Testis (tissue), 3 donors: ENCODE results near the gene ACER1. TPM values are rescaled to one million over a fixed set of nuclear protein-coding genes. Genes with fewer than 3 reads are reported as not detected.
A peak's percentile ranks its signal among the peaks of the same experiment; 100 is the strongest.

Source experiments
- DNase-seq: peaks from one replicate; pipeline ENCODE4 v3.0.0-alpha.2; 2019
- H3K27ac ChIP-seq, 2 donors: fragments of 200-600 bp; sonication (generic); one replicate each; pipeline ENCODE4 v1.5.1; 2019
- H3K27me3 ChIP-seq: fragments of 200-600 bp; sonication (generic); one replicate; pipeline ENCODE4 v1.5.1; 2019
- H3K36me3 ChIP-seq: fragments of 200-600 bp; sonication (generic); one replicate; pipeline ENCODE4 v1.5.1; 2017; ENCODE audit warnings: low read depth; ENCODE audit errors: missing control alignments
- H3K4me1 ChIP-seq: fragments of 200-600 bp; sonication (generic); one replicate; pipeline ENCODE4 v1.5.1; 2019
- H3K4me3 ChIP-seq, 2 donors: fragments of 200-600 bp; sonication (generic); one replicate each; pipeline ENCODE4 v1.5.1; 2017 to 2019
- H3K9me3 ChIP-seq: fragments of 200-600 bp; sonication (generic); one replicate; pipeline ENCODE4 v1.5.1; 2017
- POLR2A ChIP-seq: fragments of 450-650 bp; IDR thresholded peaks from one replicate; pipeline ENCODE4 v1.6.1; 2017; ENCODE audit warnings: antibody characterized with exemption, mild to moderate bottlenecking, moderate library complexity
- WGBS, 2 donors: methylation state at CpG; one replicate each; pipeline ENCODE4 v1.1.5; 2018; 5-methylcytosine and 5-hydroxymethylcytosine counted together
- intact Hi-C: fragments of 100-400 bp; cut with DNase I; formaldehyde crosslinking; loops from one replicate; pipeline ENCODE4 v1.15.1; 2023; ENCODE audit warnings: low total_unique reads
- polyA plus RNA-seq: library from polyadenylated mRNA; stranded (reverse); fragments of 350-450 nt; fragmentation: Illumina TruSeq; extraction: RNeasy Lipid Tissue Mini Kit (QIAGEN cat#74804); gene quantifications from one replicate; pipeline ENCODE4 v1.2.3, GENCODE V29; 2014; ENCODE audit warnings: low read depth, low replicate concordance; ENCODE audit not compliant: insufficient read depth
- total RNA-seq, 2 donors: library from RNA; depleted of rRNA; stranded (reverse); fragments of >200 nt; gene quantifications; one replicate each; pipeline ENCODE4 v1.2.3, GENCODE V29; 2016
- TF ChIP-seq, protein P1 (sequence below), 3 experiments: fragments of 450-650 bp in 2 of 3; fragments of 200-600 bp in 1 of 3; sonication (generic) in 1 of 3; IDR thresholded peaks; one replicate each; pipeline ENCODE4 v1.5.1; 2016 to 2019; ENCODE audit warnings: antibody characterized with exemption in 3 of 3, mild to moderate bottlenecking in 2 of 3, moderate library complexity in 1 of 3

ACER1 gene
- total and polyA plus RNA-seq, 3 donors from 2014 or later, result 0.39 to 1.0 (median 0.99) TPM

DNA sequence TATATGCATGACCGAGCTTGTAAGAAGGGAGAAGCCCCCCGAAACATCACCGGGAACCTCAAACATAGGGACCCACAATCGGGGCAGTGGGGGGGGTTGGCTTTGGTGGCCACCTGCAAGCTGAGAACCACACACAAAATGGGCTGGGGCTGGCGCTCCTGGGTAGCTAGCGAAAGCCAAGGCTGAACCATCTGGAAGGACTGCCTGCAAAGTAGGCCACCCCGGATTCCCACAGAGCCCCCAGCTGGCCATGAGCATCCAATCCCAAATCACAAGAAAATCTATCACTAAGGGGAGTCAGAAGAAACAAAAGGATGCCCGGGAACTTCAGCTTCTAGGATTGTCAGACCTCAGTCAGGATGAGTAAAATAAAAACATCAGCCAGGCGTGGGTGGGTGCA is 45.1 kb upstream of the ACER1 start:
- DNase-seq, result no peak
- no peak overlapping the region for H3K27ac ChIP-seq
- TF ChIP-seq POLR2A, result no peak
- TF ChIP-seq, protein P1, sequence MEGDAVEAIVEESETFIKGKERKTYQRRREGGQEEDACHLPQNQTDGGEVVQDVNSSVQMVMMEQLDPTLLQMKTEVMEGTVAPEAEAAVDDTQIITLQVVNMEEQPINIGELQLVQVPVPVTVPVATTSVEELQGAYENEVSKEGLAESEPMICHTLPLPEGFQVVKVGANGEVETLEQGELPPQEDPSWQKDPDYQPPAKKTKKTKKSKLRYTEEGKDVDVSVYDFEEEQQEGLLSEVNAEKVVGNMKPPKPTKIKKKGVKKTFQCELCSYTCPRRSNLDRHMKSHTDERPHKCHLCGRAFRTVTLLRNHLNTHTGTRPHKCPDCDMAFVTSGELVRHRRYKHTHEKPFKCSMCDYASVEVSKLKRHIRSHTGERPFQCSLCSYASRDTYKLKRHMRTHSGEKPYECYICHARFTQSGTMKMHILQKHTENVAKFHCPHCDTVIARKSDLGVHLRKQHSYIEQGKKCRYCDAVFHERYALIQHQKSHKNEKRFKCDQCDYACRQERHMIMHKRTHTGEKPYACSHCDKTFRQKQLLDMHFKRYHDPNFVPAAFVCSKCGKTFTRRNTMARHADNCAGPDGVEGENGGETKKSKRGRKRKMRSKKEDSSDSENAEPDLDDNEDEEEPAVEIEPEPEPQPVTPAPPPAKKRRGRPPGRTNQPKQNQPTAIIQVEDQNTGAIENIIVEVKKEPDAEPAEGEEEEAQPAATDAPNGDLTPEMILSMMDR (IDR thresholded peaks at IDR 0.05), result no peak
- H3K4me1 ChIP-seq, result peaks cover 8% of the 10 kb centered on the region
- intact Hi-C loops, result no loop called here
- no peaks in the 10 kb centered on the region for H3K36me3 ChIP-seq
- WGBS, 2 donors, result 77 to 85% methylated on average over 9 of the region's 9 CpGs
- H3K4me3 ChIP-seq, result no peak overlapping the region
- no peaks in the 10 kb centered on the region for H3K27me3 ChIP-seq
- H3K9me3 ChIP-seq, result no peaks in the 10 kb centered on the region

DNA sequence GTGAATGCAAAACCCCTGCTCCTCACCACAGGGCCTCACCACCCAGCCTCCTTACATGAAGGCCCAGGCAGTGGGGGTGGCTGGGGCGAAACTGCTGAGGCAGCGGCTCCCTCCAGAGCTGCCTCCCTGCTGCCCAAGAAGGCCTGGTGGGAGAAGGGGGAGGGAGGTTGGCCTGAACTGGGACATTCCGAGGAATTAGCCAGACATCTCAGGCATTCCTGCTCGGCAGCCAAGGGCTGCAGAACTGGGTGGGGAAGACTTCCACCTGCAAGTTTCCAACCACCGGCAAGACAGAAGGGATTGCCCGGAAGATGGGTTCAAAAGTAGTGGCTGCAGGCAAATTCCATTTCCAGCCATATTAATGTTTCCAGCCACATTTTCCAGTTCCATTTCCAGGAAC is 44.6 kb upstream of the ACER1 start:
- 43 to 57% methylated on average over 4 to 6 of the region's 6 CpGs for WGBS, 2 donors
- intact Hi-C loops, result no loop called here
- Histone ChIP-seq H3K36me3 (no peaks in the 10 kb centered on the region), H3K27me3 (no peaks in the 10 kb centered on the region), H3K4me1 (peaks cover 8% of the 10 kb centered on the region), H3K9me3 (no peaks in the 10 kb centered on the region), H3K4me3 (no peak overlapping the region), H3K27ac (no peak overlapping the region)
- peak; percentile 32 for DNase-seq
- TF ChIP-seq, protein P1 (IDR thresholded peaks at IDR 0.05), result no peak
- TF ChIP-seq POLR2A, result no peak

DNA sequence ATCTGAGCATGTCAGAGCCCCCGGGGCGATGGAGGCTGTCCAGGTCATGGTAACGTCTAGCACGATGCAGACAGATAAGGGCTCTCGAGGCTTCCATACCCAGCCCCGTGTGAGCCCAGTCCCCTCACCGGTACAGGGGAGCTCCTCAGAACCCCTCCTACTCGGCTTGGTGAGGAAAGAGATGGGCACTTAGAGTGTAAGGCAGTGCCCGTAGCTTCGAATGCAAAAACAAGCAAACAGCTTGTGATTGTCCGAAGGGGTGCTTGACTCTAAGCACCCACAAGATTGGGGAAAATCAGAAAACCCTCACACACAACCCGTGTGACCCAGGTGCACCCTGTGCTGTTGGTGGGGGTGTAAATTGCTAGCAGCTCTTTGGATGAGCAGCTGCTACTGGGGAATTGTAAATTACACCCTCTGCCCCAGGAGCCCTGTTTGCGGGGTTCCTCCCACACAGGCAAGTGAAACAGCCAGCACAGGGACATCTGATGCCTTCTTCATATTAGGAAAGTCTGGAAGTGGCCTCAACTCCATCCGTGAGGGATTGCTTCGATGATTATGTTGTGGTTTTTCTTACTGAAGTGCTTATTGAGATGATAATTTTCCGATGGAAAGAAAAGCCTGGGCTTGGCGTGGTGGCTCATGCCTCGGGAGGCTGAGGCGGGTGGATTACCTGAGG is 43.2 kb upstream of the ACER1 start:
- no peak for TF ChIP-seq POLR2A
- TF ChIP-seq, protein P1 (IDR thresholded peaks at IDR 0.05), result no peak
- H3K4me3 ChIP-seq, result no peak overlapping the region
- no peak for DNase-seq
- no peaks in the 10 kb centered on the region for H3K36me3 ChIP-seq
- WGBS, 2 donors, result 65 to 68% methylated on average over 14 to 19 of the region's 19 CpGs
- peaks cover 8% of the 10 kb centered on the region for H3K4me1 ChIP-seq
- H3K9me3 ChIP-seq, result no peaks in the 10 kb centered on the region
- intact Hi-C loops, result no loop called here
- no peaks in the 10 kb centered on the region for H3K27me3 ChIP-seq
- peak overlapping the region in 1 of 2 donors; percentile 8 for H3K27ac ChIP-seq

DNA sequence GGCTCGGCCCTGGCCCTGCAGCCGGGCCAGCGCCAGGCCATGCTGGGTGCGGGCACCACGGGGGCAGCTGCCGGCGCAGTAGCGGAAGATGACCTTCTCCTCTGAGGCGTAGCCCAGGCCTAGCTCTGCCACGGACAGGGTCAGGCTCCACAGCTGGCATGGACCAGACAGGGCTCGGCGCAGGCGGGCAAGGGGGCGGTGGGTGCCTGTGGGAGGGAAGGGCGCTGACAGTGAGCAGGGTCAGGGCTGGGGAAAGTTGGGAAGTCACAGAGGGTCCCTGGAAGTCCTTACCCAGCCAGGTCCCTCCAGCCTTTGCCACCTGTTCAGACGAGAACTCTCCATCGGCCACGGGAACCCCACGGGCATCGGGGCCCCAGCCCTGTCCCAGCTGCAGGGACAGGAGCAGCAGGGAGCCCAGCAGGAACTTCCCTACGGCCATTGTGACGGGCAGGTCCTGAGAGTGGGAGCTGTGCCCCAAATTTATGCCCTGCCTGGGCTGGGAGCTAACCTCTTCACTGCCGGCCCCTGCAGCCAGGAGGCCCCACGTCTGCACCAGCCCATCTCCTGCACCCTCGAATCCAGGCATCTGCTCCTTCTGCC is 42.1 kb upstream of the ACER1 start, which contains the start of gene PSPN:
PSPN (minus strand) TSS at position 523 of the 600 bp plus-strand sequence; CDS start at position 439, 84 bp downstream.
- DNase-seq, result no peak
- no peaks in the 10 kb centered on the region for H3K9me3 ChIP-seq
- peak within 1 kb of the TSS in 1 of 2 donors; percentile 8 for H3K27ac ChIP-seq
- H3K4me3 ChIP-seq, result no peak within 1 kb of the TSS
- no peak for TF ChIP-seq POLR2A
- TF ChIP-seq, protein P1 (IDR thresholded peaks at IDR 0.05), result no peak
- intact Hi-C loops, result no loop called here
- no peaks in the 10 kb centered on the region for H3K36me3 ChIP-seq
- 84 to 93% methylated on average over 7 to 25 of the region's 25 CpGs for WGBS, 2 donors
- peaks cover 8% of the 10 kb centered on the region for H3K4me1 ChIP-seq
- no peaks in the 10 kb centered on the region for H3K27me3 ChIP-seq
